Measurements from ENCODE around the gene TDRD10.

TDRD10 gene

GRCh38 chr1:154502066-154502743 is at the start of gene TDRD10, which contains the start of gene SHE:
TSS of gene TDRD10 (plus strand) at chr1:154502219. CDS start at chr1:154506904, 4,685 bp downstream.
TSS of gene SHE (minus strand) at chr1:154502412. CDS start at chr1:154502026, 386 bp downstream.
- no peak for DNase-seq

- no peak for DNase-seq
These were observed 48.9 kb upstream of the TDRD10 start for GRCh38 chr1:154453161-154453560.

GRCh38 chr1:154453574-154454352 is 48.3 kb upstream of the TDRD10 start:
- peak; percentile 7 for DNase-seq

- peak; percentile 30 for DNase-seq
These were observed 47.5 kb upstream of the TDRD10 start for GRCh38 chr1:154454386-154455120.

GRCh38 chr1:154456631-154457030 is 45.4 kb upstream of the TDRD10 start:
- no peak for DNase-seq

GRCh38 chr1:154459080-154459479 is 42.9 kb upstream of the TDRD10 start:
- DNase-seq, result no peak

- no peak for DNase-seq
These were observed 41.2 kb upstream of the TDRD10 start for GRCh38 chr1:154460695-154461260.

- DNase-seq, result no peak
These were observed 38.5 kb upstream of the TDRD10 start for GRCh38 chr1:154463512-154463990.

- no peak for DNase-seq
These were observed 36.3 kb upstream of the TDRD10 start for GRCh38 chr1:154465621-154466195.

GRCh38 chr1:154466206-154466605 is 35.8 kb upstream of the TDRD10 start:
- DNase-seq, result no peak

GRCh38 chr1:154466921-154467417 is 35.0 kb upstream of the TDRD10 start:
- DNase-seq, result no peak

GRCh38 chr1:154467434-154468102 is 34.5 kb upstream of the TDRD10 start:
- no peak for DNase-seq

- DNase-seq, result no peak
These were observed 33.3 kb upstream of the TDRD10 start for GRCh38 chr1:154468535-154469250.

- no peak for DNase-seq
These were observed 32.0 kb upstream of the TDRD10 start for GRCh38 chr1:154469844-154470560.

GRCh38 chr1:154471304-154471703 is 30.7 kb upstream of the TDRD10 start:
- no peak for DNase-seq

- DNase-seq, result no peak
These were observed 27.2 kb upstream of the TDRD10 start for GRCh38 chr1:154474802-154475201.

GRCh38 chr1:154476791-154477190 is 25.2 kb upstream of the TDRD10 start:
- DNase-seq, result no peak

GRCh38 chr1:154478013-154478412 is 24.0 kb upstream of the TDRD10 start:
- DNase-seq, result no peak

GRCh38 chr1:154478639-154479038 is 23.4 kb upstream of the TDRD10 start:
- no peak for DNase-seq

- DNase-seq, result peak; percentile 70
These were observed 22.1 kb upstream of the TDRD10 start for GRCh38 chr1:154479764-154480421.
